HG03025 (cell line): ENCODE data around the gene PPME1.
"Not testable (repeated sequence)": the region's sequence is repeated elsewhere in the genome, so short reads cannot be mapped to it uniquely, and the experiment has no call there.

Experiments used
- ATAC-seq: cut with Tn5 transposase; IDR thresholded peaks from one replicate; pipeline ENCODE4 v1.9.1; 2021; ENCODE audit warnings: mild to moderate bottlenecking, moderate library complexity; ENCODE audit not compliant: unreplicated experiment, low FRiP score

PPME1 gene

GRCh38 chr11:74170694-74171629 is at the start of gene PPME1, which contains the start of gene C2CD3:
PPME1 (plus strand) TSS chr11:74171289; CDS start chr11:74171422, 133 bp downstream.
C2CD3 (minus strand) TSS chr11:74171002; CDS start chr11:74170792, 210 bp downstream.
- peak; percentile 96 for ATAC-seq

- no peak for ATAC-seq
Observed at GRCh38 chr11:74121804-74122203, 49.3 kb upstream of the PPME1 start.

DNA sequence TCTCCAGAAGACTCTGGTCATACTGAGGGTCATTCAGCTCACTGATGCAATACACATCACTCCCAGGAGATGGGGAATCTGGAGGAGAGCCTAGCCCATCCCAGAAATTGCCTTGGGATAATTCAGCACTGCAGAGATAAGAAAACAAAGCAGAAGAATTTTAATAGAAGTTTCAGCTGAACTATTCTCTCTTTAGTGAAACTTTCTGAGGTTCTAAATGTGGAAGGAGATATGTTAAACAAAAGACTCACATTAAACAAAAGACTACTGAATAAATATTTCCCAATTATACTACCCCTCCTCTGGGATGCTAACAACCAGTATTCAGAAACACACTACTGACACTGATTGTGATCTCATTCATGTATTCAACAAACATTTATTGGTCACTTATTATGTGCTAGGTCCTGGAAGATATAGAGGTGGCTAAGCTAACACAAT is 48.1 kb upstream of the PPME1 start:
- ATAC-seq, result no peak

GRCh38 chr11:74129121-74129520 is 42.0 kb upstream of the PPME1 start:
- ATAC-seq, result not testable (repeated sequence)

DNA sequence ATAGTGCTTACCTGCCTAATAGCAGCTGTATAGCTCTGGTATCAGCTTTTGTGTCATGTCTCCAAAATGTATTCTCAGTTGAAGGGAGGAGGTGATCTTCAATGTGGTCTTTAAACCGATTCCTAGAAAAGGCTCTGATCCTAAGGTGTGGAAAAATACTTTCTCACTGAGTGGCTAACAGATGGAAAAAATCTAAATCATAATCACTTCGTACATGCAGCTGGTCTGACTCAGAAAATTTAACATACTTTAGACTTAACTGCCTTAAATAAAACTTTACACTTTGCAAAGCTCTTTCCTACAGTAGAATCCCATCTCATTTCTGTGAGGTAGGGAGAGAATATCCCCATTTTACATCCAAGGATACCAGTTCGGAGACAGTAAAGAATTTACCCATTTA is 38.3 kb upstream of the PPME1 start:
- no peak for ATAC-seq

DNA sequence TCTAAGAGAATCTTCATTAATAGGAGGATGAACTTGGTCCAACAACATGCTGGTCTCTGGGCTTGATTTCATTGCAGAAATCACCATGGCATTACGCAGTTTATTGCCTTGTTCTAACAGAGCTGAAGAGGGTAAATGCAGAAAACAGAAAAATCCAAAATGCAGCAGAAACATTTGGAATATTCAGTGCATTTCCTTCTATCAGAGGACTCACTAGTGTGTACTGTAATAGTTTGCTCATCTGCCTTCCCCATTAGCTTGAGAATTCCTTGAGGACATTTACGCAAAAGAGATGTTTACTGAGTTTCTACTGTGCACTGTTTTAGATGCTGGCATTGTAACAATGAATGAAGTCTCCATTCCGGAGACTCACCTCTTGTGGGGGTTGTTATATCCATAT is 37.7 kb upstream of the PPME1 start:
- ATAC-seq, result no peak

DNA sequence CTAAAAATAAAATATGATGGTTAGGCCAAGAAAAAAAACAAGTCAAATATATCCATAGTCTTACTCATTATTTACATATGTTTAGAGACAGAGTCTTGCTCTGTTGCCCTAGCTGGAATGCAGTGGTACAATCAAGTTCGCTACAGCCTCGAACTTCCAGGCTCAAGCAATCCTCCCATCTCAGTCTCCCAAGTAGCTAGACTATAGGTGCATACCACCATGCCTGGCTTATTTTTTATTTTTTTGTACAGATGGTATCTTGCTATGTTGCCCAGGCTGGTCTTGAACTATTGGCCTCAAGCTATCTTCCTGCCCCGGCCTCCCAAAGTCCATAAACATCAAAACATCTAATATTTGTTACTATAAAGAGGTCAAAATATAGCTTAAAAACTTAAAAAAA is 36.4 kb upstream of the PPME1 start:
- ATAC-seq, result no peak

DNA sequence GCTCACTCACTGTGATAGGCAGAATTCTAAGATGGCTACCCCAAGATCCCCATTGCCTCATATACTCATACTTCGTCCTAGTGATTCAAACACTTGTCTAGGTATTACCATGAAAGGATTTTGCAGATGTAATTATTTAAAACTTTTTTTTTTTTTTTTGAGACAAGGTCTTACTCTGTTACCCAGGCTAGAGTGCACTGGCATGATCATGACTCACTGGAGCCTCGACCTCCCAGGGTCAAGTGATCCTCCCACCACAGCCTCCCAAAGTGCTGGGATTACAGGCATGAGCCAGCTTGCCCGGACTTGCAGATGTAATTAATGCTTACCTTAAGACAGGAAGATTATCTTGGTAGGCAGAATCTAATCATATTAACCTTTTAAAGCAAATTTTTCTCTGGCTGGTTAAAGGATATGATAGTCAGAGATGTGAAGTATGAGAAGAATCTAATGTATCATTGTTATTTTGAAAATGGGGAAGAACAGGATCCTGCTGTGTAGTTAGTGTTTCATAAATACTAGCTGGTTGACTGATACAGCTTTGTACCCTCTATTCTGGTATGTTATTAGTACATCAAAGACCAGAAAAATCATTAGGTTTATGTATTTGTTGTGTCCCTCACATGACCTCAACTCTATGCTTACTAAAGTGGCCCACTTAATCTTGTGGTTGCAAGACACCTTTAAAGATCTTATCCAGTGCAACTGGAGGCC is 35.8 kb upstream of the PPME1 start:
- ATAC-seq, result no peak

DNA sequence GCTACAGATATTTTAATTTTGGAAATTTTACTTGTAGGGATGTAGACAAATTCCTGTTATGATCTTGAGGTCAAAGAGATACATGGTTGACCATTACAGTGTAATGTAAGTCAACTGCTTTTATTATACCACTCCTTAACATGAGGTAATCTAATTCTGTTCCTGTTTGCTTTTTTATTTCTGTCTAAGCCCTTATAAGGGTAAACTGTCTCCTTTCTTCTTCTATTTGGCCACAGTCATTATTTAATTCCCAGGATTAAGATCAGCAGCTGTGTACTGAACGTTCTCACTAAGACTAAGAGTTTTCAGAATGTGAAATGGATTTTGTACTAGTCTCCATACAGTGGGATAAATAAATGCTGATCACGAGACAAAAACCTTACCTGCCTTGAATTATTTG is 33.1 kb upstream of the PPME1 start:
- no peak for ATAC-seq

GRCh38 chr11:74138572-74138971 is 32.5 kb upstream of the PPME1 start:
- ATAC-seq, result no peak

DNA sequence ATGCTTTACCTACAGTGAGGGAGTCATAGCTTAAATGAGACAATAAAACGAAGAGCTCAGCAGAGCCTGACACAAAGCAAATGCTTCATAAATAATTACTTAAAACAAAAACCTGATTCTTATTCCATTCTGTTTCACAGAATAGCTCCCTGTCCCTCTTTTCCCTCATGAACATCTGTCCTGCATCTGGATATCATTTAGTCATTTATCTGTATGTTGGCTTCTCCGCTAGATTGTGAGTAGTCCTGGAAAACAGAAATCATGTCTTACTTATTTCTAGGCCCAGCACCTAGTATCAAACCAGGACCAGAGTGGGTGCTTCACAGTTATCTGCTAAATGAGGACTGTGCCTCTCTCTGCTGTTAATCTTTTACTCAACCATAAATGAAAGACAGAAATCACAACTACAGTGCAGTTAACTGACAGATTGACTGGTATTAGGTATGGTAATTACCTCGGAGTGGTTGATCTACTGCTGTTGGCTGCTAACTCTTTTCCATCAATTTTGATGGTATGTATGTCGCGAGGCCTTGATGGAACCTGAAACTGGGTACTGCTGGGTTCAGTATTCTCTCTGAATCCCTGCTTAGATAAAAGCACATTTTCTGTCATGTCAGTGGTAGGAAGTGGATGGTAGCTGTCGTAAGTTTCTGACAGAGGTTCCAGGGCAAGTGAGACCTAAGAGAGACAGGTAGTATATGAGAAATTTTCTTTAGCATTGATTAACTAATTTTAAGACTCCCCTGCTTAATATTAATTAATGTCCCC is 31.8 kb upstream of the PPME1 start:
- ATAC-seq, result no peak

GRCh38 chr11:74139919-74140431 is 31.1 kb upstream of the PPME1 start:
- not testable (repeated sequence) for ATAC-seq

GRCh38 chr11:74141241-74141695 is 29.8 kb upstream of the PPME1 start:
- ATAC-seq, result no peak

DNA sequence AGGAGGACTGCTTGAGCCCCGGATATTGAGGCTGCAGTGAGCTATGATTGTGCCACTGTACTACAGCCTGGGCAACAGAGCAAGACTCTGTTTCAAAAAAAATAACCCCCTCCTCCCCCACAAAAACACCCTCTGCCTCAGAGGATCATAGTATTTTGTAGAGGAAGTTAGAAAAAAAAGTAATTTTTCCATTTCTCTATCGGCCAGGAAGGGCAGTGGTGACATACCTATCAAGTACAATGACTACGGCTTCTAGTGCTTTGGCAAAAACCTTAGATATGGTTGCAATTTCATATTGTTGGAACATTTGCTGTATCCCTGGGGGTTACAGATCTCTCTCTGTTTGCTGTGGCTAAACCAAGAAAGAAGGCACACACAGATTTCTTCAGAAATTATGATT is 29.2 kb upstream of the PPME1 start:
- no peak for ATAC-seq

- no peak for ATAC-seq
Observed at GRCh38 chr11:74142624-74143023, 28.5 kb upstream of the PPME1 start.

DNA sequence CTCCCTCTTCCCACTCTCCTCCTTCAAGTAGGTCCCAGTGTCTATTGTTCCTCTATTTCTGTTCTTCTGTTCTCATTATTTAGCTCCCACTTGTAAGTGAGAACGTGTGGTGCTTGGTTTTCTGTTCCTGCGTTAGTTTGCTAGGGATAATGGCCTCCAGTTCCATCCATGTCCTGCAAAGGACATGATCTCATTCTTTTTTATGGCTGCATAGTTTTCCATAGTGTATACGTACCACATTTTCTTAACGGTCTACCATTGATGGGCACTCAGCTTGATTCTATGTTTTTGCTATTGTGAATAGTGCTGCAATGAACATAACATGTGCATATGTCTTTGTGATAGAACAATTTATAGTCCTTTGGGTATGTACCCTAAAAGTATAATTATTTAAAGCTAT is 26.5 kb upstream of the PPME1 start:
- ATAC-seq, result no peak

DNA sequence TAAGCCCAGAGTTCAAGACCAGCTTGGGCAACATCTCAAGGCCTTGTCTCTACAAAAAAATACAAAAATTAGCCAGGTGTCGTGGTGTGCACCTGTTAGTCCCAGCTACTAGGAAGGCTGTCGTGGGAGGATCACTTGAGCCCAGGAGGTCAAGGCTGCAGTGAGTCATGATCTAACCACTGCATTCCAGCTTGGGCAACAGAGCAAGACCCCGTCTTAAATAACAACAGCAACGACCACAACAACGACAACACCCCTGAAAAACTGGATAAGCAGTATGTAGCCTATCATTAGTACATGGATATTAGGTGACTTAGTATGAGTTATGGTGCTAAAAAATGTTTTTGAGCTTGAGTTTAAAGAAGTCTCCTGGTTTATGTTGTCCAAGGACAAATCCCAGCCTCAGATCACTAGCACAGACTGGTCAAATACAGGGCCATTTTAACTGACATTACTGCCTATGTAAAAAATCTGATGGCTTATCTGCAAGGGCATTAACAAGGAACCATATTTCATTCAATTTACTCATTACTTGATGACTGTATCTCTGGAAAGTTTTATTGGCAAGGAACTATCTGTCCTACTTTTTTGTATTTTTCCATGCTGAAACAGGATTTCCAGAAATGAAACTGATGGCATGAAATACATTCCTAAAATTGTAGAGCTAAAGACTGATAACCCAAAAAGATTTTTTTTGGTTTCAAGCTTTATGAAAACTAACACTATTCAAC is 23.7 kb upstream of the PPME1 start:
- ATAC-seq, result no peak

GRCh38 chr11:74153224-74153623 is 17.9 kb upstream of the PPME1 start:
- ATAC-seq, result no peak

GRCh38 chr11:74154620-74155281 is 16.3 kb upstream of the PPME1 start:
- ATAC-seq, result no peak
